NT2/D1 (cell line): ENCODE results near the gene TCTN1.

Experiments
- SUZ12 ChIP-seq: IDR thresholded peaks from 2 replicates; pipeline ENCODE4 v1.6.1; 2011; ENCODE audit not compliant: insufficient read length, insufficient read depth; ENCODE audit errors: extremely low read depth
- YY1 ChIP-seq: IDR thresholded peaks from 2 replicates; pipeline ENCODE4 v1.6.1; 2011; ENCODE audit not compliant: insufficient read length, insufficient read depth
- ZNF274 ChIP-seq: IDR thresholded peaks from 2 replicates; pipeline ENCODE4 v1.6.1; 2011; ENCODE audit warnings: mild to moderate bottlenecking, low read depth, low read length

DNA sequence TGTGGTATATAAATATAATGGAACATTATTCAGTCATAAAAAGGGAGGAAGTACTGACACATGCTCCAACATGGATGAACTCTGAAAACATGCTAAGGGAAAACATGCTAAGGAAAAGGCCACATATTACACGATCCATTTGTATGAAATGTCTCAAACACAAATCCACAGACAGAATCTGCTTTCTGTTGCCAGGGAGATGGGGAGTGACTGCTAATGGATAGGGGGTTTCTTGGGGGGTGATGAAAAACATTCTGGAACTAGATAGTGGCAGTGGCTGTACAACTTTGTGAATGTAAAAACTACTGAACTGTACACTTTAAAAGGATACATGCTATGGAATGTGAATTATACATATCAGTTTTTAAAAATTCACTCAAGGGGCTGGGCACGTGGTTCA lies 37.4 kb upstream of the TCTN1 start:
- TF ChIP-seq YY1 (no peak), SUZ12 (no peak), ZNF274 (no peak)
